Spinal cord (tissue), 10 donors: ENCODE results near the gene TMEM41B. TPM values are rescaled to one million over a fixed set of nuclear protein-coding genes. Genes with fewer than 3 reads are reported as not detected.
"Not testable (repeated sequence)": the region's sequence is repeated elsewhere in the genome, so short reads cannot be mapped to it uniquely, and the experiment has no call there.

ENCODE experiments used
- DNase-seq, 6 donors: peaks; one replicate each; pipeline versions ENCODE4 v3.0.0 to v3.0.0-alpha.2; 2013 to 2015; ENCODE audit warnings: low spot score in 6 of 6, low read depth in 4 of 6
- H3K27ac ChIP-seq: one replicate; pipeline ENCODE4 v1.5.1; 2013; ENCODE audit warnings: low read depth, low read length, control low read depth
- H3K27me3 ChIP-seq: one replicate; pipeline ENCODE4 v1.6.1; 2013; ENCODE audit warnings: low read length; ENCODE audit not compliant: control insufficient read depth, insufficient read depth
- H3K36me3 ChIP-seq: one replicate; pipeline ENCODE4 v1.6.1; 2013; ENCODE audit warnings: low read length; ENCODE audit not compliant: control insufficient read depth, insufficient read depth
- H3K4me1 ChIP-seq: one replicate; pipeline ENCODE4 v1.6.1; 2013; ENCODE audit warnings: low read length; ENCODE audit not compliant: control insufficient read depth, insufficient read depth
- H3K4me3 ChIP-seq: one replicate; pipeline ENCODE4 v1.5.1; 2013; ENCODE audit warnings: low read depth, low read length, control low read depth
- H3K9me3 ChIP-seq: one replicate; pipeline ENCODE4 v1.6.1; 2013; ENCODE audit warnings: low read length; ENCODE audit not compliant: control insufficient read depth, insufficient read depth
- WGBS: methylation state at CpG from one replicate; pipeline ENCODE4 v1.1.5; 2013; ENCODE audit warnings: missing lambda C conversion rate; ENCODE audit not compliant: insufficient coverage; 5-methylcytosine and 5-hydroxymethylcytosine counted together
- long read RNA-seq, 4 donors: transcript quantifications; one replicate each; lab custom pipeline, GENCODE V29; 2026
- polyA plus RNA-seq, 2 donors: library from polyadenylated mRNA; unstranded; fragments of 120-200 nt; gene quantifications; one replicate each; pipeline ENCODE4 v1.2.1, GENCODE V29; 2013; ENCODE audit not compliant: insufficient read length in 2 of 2
- total RNA-seq, 2 donors: library from RNA; depleted of rRNA in 1 of 2; stranded (reverse); fragments of 120-200 nt in 1 of 2; fragments of >200 nt in 1 of 2; gene quantifications; one replicate each; pipeline versions ENCODE4 v1.2.3 to v1.2.4, GENCODE V29; 2013 to 2014
- donor health status: healthy.

The TMEM41B gene
- 10 to 100 TPM; 35.7 to 76.8 TPM for total RNA-seq
- 10 to 100 TPM; 36.2 to 38.6 TPM for polyA plus RNA-seq
- long read RNA-seq, donor 1, transcript TMEM41B-204 (7 exons, 3,968 nt) = major isoform, 5 of 6 reads
- long read RNA-seq, donor 1, partial matches to known transcripts = 0 of 6 reads
- long read RNA-seq, donor 1, other reads (novel, unspliced or antisense) = 0 of 6 reads
- long read RNA-seq, donor 2, partial matches to known transcripts = 0 of 6 reads
- long read RNA-seq, donor 2, other reads (novel, unspliced or antisense) = 0 of 6 reads
- long read RNA-seq, donor 3, partial matches to known transcripts = 36 of 40 reads
- long read RNA-seq, donor 3, other reads (novel, unspliced or antisense) = 0 of 40 reads
- long read RNA-seq, donor 4, partial matches to known transcripts = 27 of 35 reads
- long read RNA-seq, donor 4, other reads (novel, unspliced or antisense) = 0 of 35 reads

- H3K27ac ChIP-seq = peak within 1 kb of the TSS; percentile 95
- peak; percentile 89 to 100 (median 96) for DNase-seq
- peak within 1 kb of the TSS; percentile 99 for H3K4me3 ChIP-seq
- H3K9me3 ChIP-seq = no peaks in the 10 kb centered on the region
- H3K4me1 ChIP-seq = peaks cover 15% of the 10 kb centered on the region
- H3K27me3 ChIP-seq = peaks cover 6% of the 10 kb centered on the region
- H3K36me3 ChIP-seq = peaks cover 2% of the 10 kb centered on the region
- WGBS = 0% methylated on average over 71 of the region's 71 CpGs
Measured at GRCh38 chr11:9314291-9315077, at the start of gene TMEM41B. TSS of gene TMEM41B (minus strand) at chr11:9314593. CDS start at chr11:9314441, 152 bp downstream.

DNA sequence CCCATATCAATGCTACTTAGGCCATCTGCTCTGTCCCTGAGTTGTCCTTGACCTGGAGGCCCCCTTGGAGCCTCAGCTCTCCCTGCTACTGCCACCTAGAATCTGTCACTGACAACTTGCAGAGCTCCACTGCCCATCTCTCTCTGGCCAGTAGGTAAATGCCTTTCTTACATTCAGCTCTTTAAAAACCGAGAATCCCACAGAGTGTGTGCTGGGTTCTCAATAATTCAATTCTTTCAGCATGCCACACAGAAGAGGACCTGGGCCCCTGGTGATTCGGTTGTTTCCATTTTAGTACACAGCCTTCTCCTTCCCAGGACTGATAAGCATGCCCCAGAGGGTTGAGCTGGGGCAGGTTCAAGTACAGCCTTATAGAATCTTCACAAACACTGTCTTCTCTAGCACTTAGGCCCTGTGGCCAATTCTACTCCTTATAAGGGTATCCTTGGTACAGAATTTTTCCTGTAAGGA, 48.0 kb upstream of the TMEM41B start:
- peaks cover 8% of the 10 kb centered on the region for H3K4me1 ChIP-seq
- no peaks in the 10 kb centered on the region for H3K27me3 ChIP-seq
- no peak overlapping the region for H3K4me3 ChIP-seq
- DNase-seq = no peak
- WGBS = 85% methylated on average over 2 of the region's 2 CpGs
- H3K9me3 ChIP-seq = no peaks in the 10 kb centered on the region
- H3K27ac ChIP-seq = no peak overlapping the region
- H3K36me3 ChIP-seq = no peaks in the 10 kb centered on the region

- H3K4me3 ChIP-seq, H3K36me3 ChIP-seq, H3K27ac ChIP-seq, H3K9me3 ChIP-seq, H3K4me1 ChIP-seq, DNase-seq, H3K27me3 ChIP-seq: not testable (repeated sequence)
- WGBS = 93% methylated on average over 3 of the region's 13 CpGs
Measured at GRCh38 chr11:9360862-9361622, 46.6 kb upstream of the TMEM41B start.

DNA sequence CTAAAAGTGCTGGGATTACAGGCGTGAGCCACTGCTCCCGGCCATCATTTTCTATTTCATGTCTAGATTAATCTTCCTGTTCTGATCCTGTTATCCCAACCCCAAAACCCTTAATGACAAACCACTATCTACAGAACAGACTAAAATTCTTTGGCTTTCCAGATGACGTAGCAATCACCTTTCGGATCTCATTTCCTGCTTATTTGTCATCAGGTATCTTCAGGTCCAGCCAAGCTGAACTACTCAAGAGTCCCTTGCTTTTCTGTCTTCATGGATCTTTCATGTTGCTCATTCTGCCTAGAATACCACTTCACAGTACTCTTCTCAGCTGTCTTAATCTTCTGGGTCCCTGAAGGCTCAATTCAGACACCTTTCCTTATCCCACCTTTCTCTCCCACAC, 42.6 kb upstream of the TMEM41B start:
- no peak overlapping the region for H3K4me3 ChIP-seq
- H3K27ac ChIP-seq = no peak overlapping the region
- no peaks in the 10 kb centered on the region for H3K9me3 ChIP-seq
- H3K4me1 ChIP-seq = no peaks in the 10 kb centered on the region
- no peak for DNase-seq
- no peaks in the 10 kb centered on the region for H3K36me3 ChIP-seq
- WGBS = 93% methylated on average over 4 of the region's 4 CpGs
- no peaks in the 10 kb centered on the region for H3K27me3 ChIP-seq

- WGBS = 82% methylated on average over 6 of the region's 6 CpGs
- H3K27ac ChIP-seq = no peak overlapping the region
- no peaks in the 10 kb centered on the region for H3K36me3 ChIP-seq
- no peaks in the 10 kb centered on the region for H3K27me3 ChIP-seq
- H3K4me1 ChIP-seq = no peaks in the 10 kb centered on the region
- H3K4me3 ChIP-seq = no peak overlapping the region
- DNase-seq = no peak
- no peaks in the 10 kb centered on the region for H3K9me3 ChIP-seq
Measured at GRCh38 chr11:9351321-9351881, 37.0 kb upstream of the TMEM41B start.

DNA sequence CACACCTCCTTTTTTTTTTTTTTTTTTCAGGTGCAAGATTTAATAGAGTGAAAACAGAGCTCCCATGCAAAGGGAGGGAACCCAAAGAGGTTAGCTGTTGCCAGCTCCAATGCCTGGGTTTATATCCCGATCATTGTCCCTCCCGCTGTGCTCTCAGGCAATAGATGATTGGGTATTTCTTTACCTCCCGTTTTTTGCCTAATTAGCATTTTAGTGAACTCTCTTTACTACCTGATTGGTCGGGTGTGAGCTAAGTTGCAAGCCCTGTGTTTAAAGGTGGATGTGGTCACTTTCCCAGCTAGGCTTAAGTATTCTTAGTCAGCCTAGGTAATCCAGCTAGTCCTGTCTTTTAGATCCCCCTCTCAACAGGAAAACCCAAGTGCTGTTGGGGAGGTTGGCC, 33.4 kb upstream of the TMEM41B start:
- H3K27me3 ChIP-seq = not testable (repeated sequence)

DNA sequence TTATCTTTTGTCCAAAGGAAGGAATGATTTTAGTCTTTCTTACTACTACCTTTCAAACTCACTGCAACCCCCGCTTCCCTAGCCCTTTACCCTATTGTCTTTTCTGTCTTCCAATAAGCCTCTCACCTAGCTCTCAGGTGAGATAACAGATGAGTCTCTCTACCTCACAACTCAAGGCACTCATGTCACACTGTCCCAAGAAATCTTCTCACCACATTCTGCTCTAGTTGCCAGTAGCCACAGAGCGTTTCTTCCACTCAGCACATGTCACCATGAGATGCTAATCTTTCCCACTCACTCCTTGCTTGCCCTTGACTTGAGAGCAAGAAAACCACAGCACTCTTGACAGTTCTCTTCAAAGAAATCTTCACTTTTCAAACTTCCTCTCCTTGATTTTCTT, 32.7 kb upstream of the TMEM41B start:
- DNase-seq = no peak
- Histone ChIP-seq H3K4me3 (no peak overlapping the region), H3K36me3 (no peaks in the 10 kb centered on the region), H3K9me3 (no peaks in the 10 kb centered on the region), H3K27ac (no peak overlapping the region), H3K4me1 (no peaks in the 10 kb centered on the region), H3K27me3 (no peaks in the 10 kb centered on the region)
- WGBS = 92% methylated on average over 2 of the region's 2 CpGs

More for the DNA sequence above, 33.4 kb upstream of the TMEM41B start:
- WGBS = no CpG with 5 or more reads among the region's 4 CpGs
- not testable (repeated sequence) for H3K4me3 ChIP-seq, H3K4me1 ChIP-seq, H3K36me3 ChIP-seq, H3K9me3 ChIP-seq, DNase-seq, H3K27ac ChIP-seq

GRCh38 chr11:9344061-9344680, 29.8 kb upstream of the TMEM41B start:
- 61% methylated on average over 2 of the region's 3 CpGs for WGBS
- H3K27ac ChIP-seq = no peak overlapping the region

More at GRCh38 chr11:9344061-9344680, 29.8 kb upstream of the TMEM41B start:
- H3K4me3 ChIP-seq = no peak overlapping the region
- H3K27me3 ChIP-seq = no peaks in the 10 kb centered on the region
- H3K36me3 ChIP-seq = no peaks in the 10 kb centered on the region
- H3K9me3 ChIP-seq = no peaks in the 10 kb centered on the region
- no peaks in the 10 kb centered on the region for H3K4me1 ChIP-seq
- DNase-seq = no peak
